COLO829 (cell line): ENCODE results near the gene HSD11B1.

Source experiments
- DNase-seq: peaks from one replicate; pipeline ENCODE4 v3.0.0; 2012; ENCODE audit warnings: low spot score

The HSD11B1 gene

GRCh38 chr1:209704584-209704983, at the start of gene HSD11B1:
Gene HSD11B1, plus strand, starts transcription at chr1:209704846. Its CDS starts 97 bp downstream, at chr1:209704943.
- DNase-seq, result no peak

- DNase-seq, result no peak
These were observed 49.0 kb upstream of the HSD11B1 start for GRCh38 chr1:209655411-209656231.

- DNase-seq, result no peak
These were observed 47.3 kb upstream of the HSD11B1 start for GRCh38 chr1:209657140-209657879.

- no peak for DNase-seq
These were observed 46.7 kb upstream of the HSD11B1 start for GRCh38 chr1:209657918-209658317.

GRCh38 chr1:209659909-209660308, 44.7 kb upstream of the HSD11B1 start:
- peak; percentile 51 for DNase-seq

GRCh38 chr1:209661071-209661470, 43.6 kb upstream of the HSD11B1 start:
- no peak for DNase-seq

- no peak for DNase-seq
These were observed 41.7 kb upstream of the HSD11B1 start for GRCh38 chr1:209662879-209663327.

- DNase-seq, result no peak
These were observed 37.5 kb upstream of the HSD11B1 start for GRCh38 chr1:209667103-209667502.

GRCh38 chr1:209667708-209668107, 36.9 kb upstream of the HSD11B1 start:
- DNase-seq, result no peak

GRCh38 chr1:209670441-209671082, 34.1 kb upstream of the HSD11B1 start:
- DNase-seq, result no peak

GRCh38 chr1:209672705-209673630, 31.7 kb upstream of the HSD11B1 start:
- DNase-seq, result no peak

- no peak for DNase-seq
These were observed 30.8 kb upstream of the HSD11B1 start for GRCh38 chr1:209673631-209674417.

GRCh38 chr1:209674957-209675564, 29.6 kb upstream of the HSD11B1 start, which contains the start of gene G0S2:
Gene G0S2, plus strand, starts transcription at chr1:209675412. Its CDS starts 273 bp downstream, at chr1:209675685.
- no peak for DNase-seq

GRCh38 chr1:209675565-209676154, 29.0 kb upstream of the HSD11B1 start:
- no peak for DNase-seq

GRCh38 chr1:209678981-209679539, 25.6 kb upstream of the HSD11B1 start:
- DNase-seq, result no peak

- no peak for DNase-seq
These were observed 18.8 kb upstream of the HSD11B1 start for GRCh38 chr1:209685821-209686220.

- no peak for DNase-seq
These were observed 18.3 kb upstream of the HSD11B1 start for GRCh38 chr1:209686322-209686721.

GRCh38 chr1:209688746-209689234, 15.9 kb upstream of the HSD11B1 start:
- DNase-seq, result no peak

- DNase-seq, result no peak
These were observed 15.2 kb upstream of the HSD11B1 start for GRCh38 chr1:209689477-209689876.
